IPS-18c (cell line): ENCODE data around the gene BRD3OS.
A peak's percentile ranks its signal among the peaks of the same experiment; 100 is the strongest.

Source experiments
- H3K4me3 ChIP-seq: 2 replicates; pipeline ENCODE4 v1.7.0; 2013; ENCODE audit warnings: low read depth, mild to moderate bottlenecking, low read length, moderate library complexity; ENCODE audit not compliant: insufficient read depth
- H3K9me3 ChIP-seq: one replicate; pipeline ENCODE4 v1.6.1; 2013; ENCODE audit warnings: mild to moderate bottlenecking, low read length, moderate library complexity; ENCODE audit not compliant: control insufficient read depth, insufficient read depth

The BRD3OS gene

DNA sequence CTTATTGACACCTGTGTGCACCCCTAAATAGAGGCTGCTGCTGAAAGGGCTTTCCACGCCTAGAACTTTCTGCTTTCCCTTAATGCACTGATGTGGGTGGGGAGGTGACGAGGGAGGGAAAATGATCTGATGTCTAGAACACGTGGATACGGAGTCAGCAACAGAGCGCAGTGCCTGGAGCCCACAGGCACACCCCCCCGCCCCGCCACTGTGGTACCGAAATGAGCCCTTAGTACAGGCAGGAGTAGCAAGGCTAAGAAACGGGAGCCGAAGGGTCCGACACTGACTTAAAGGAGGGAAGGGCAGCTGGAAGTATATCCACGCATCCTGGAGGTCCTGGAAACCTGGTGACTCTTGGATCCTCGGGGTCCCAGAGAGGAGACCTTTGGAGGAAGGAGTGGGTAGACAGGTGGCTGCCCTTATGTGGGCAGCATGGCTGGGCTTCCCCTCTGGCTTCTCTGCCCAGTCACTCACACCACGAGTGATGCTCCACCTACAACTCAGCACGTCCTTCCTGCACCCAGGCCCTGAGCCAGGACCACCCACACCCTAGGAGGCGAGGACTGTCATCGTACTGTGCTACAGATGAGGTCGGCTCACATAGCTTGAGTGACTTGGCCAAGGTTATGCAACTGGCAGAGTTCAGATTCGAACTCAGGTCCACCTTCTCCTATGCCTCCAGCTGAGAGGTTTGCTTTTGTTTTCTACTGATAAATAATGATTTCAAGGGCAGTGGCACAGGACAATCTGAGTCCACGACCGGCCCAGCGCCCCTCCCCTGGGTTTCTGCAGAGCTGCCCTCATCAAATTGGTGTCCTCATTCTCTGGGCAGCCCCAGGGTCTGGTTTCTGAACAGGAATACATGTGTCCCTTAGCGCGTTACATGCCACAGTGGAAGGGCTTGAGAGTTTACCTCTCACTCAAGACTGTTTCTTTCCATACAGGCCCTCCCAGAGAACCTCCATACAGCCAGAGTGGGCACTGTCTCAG, 28.5 kb upstream of the BRD3OS start:
- Histone ChIP-seq H3K4me3 (no peak overlapping the region), H3K9me3 (peaks cover 2% of the 10 kb centered on the region)

DNA sequence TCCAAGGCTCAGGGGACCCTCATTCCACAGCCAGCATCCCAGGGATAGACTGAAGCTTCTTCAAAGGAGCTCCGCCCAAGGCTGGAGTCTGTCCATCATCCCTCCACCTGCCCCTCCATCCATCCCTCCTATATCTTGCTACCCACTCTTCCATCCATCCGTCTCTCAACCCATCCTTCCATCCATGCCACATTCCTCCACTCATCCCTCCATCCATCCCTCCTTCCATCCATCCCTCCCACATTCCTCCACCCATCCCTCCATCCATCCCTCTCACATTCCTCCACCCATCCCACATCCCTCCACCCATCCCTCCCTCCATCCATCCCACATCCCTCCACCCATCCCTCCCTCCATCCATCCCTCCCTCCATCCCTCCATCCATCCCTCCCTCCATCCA, 27.7 kb upstream of the BRD3OS start:
- Histone ChIP-seq H3K9me3 (peaks cover 2% of the 10 kb centered on the region), H3K4me3 (no peak overlapping the region)

DNA sequence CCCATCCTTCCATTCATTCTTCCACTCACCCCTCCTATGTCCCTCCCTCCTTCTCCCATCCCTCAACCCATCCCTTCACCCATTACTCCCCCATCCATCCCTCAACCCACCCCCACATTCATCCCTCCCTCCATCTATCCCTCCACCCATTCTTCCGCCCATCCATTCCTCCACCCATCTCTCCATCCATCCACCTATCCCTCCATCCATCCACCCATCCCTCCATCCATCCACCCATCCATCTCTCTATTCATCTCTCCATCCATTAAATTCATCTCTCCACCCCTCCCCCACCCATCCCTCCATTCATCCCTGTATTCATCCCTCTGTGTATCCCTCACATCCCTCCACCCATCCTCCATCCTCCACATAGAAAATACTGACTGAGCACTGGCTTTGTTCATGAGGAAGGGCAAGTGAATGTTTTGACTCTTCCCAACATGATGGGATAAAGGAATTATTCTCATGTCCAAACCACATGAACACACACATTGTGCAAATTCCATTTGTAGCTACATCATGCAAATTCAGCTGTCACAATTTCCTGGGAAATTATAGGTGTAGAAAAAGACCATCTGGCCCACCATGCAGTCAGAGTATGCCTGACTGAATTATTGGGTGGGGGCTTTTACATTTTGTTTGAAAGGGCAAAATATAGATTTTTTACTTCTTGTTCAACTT, 26.2 kb upstream of the BRD3OS start:
- Histone ChIP-seq H3K9me3 (no peaks in the 10 kb centered on the region), H3K4me3 (no peak overlapping the region)

DNA sequence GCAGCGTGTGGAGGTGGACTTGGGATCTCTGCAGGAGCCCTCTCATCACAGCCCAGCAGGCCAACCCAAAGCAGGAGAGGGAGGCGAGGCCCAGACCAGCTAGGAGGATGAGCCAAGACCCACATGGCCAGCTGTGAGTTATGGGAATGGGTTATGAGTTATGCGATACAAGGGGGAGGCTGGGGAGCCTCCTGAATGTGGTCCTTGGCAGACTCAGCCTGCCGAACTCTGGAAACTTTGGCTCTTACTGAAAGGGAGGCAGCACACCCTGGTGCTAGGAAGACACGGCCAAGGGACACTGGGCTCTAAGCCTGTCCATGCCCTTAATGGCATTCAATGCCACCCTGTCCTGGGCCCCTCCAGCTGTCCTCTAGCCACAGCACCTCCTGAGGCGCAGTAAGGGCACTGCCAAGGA, 25.4 kb upstream of the BRD3OS start:
- H3K9me3 ChIP-seq, result no peaks in the 10 kb centered on the region
- no peak overlapping the region for H3K4me3 ChIP-seq

DNA sequence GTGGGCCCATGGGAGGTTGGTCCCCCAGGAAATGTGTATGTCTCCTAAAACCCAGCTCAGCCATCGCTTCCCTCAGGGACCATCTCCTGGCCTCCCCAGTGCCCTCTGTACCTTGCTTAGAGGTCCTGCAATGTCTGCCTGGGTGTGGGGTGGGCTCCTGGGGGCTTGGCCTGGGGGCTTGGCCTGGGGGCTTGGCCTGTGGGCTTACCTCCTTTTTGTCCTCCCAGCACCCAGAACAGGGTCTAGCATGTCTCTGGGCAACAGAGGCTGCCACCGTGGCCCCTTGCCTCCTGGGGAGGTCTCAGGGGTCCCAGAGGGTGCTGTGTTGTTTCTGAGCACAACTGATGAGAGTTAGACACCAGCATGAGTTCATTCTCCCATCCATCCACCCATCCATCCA, 22.5 kb upstream of the BRD3OS start:
- H3K9me3 ChIP-seq, result no peaks in the 10 kb centered on the region

DNA sequence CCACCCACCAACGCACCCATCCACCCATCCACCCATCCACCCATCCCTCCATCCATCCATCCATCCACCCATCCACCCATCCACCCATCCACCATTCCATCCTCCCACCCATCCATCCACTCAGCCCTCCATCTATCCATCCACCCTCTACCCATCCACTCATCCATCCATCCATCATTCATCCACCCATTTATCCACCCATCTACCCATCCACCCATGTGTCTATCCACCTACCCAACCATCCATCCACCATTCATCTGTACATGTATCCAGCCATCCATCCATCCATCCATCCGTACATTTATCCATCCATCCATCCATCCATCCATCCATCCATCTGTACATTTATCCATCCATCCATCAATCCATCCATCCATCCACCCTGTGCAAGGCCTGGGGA, 22.0 kb upstream of the BRD3OS start:
- no peak overlapping the region for H3K4me3 ChIP-seq
- no peaks in the 10 kb centered on the region for H3K9me3 ChIP-seq

More for the DNA sequence above, 22.5 kb upstream of the BRD3OS start:
- no peak overlapping the region for H3K4me3 ChIP-seq

DNA sequence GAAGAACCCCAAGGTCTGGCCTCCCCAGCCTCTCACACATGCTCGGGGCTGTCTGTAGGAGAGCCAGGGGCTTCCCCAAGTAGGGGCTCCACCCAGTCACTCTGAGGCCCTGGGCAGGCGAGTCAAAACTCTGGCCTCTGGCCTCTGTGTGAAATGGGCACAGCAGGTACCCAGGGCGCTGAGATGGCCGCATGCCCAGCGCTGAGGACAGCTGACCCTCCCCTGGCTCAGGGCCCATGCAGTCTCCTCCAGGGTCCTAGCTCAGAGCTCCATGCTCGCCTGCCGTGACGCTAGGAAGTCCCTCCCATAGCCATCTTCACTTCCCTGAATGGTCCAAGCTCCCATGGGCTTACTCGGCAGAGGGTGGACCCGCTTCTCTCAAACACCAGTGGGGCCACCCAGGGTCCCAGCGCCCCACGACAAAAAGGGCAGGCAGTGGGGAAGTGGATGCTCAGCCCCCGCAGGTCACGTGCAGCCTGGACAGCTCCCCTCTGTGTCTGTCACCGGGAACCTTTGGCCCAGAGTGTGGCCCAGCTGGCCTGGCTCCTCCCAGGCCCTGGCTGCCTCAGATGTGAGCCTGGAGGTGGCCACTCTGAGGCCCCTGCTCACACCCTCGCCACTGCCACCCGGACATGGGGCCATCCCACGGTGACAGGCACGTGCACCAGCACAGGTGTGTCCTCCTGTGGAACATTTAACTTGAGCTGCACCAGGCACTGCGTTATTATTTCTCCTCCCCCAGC, 21.0 kb upstream of the BRD3OS start:
- H3K4me3 ChIP-seq, result no peak overlapping the region
- no peaks in the 10 kb centered on the region for H3K9me3 ChIP-seq

DNA sequence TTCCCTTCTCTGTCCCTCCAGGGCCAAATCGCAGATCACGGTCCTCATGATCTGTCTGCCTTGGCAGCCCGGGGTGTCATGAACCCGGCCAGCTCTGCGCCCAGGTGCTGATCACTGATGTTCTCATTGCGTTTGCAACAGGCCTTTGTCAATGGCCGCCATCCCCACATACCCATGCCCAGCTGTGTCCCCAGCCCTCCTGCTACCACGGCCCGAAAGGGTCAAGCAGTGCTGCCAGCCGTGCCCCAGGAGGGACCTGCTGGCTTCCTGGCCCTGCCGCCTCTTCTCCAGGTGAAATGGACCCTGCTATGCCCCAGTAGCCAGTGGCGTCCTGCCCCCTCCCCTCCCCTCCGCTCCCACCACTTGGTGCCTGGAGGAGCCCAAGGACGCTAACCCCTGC, 20.4 kb upstream of the BRD3OS start:
- Histone ChIP-seq H3K4me3 (no peak overlapping the region), H3K9me3 (no peaks in the 10 kb centered on the region)

DNA sequence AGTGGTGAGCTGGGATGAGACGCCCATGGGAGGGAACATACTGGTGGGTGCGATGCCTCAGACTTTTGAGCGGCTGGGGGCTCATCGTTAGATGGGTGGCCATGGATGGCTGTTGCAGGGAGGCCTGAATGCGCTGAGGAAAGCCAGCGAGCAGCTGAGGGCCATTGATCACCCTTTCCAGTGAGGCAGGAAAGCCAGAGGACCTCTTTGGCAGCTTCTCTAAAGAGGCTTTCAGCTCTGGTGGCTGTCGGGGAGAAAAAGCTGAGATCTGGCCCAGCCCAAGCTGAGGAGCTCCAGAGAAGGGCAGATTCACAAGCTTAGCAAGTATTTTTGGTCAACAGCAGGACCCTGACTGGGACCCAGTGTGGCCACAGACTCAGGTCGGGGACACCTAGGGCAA, 19.9 kb upstream of the BRD3OS start:
- no peaks in the 10 kb centered on the region for H3K9me3 ChIP-seq
- no peak overlapping the region for H3K4me3 ChIP-seq

DNA sequence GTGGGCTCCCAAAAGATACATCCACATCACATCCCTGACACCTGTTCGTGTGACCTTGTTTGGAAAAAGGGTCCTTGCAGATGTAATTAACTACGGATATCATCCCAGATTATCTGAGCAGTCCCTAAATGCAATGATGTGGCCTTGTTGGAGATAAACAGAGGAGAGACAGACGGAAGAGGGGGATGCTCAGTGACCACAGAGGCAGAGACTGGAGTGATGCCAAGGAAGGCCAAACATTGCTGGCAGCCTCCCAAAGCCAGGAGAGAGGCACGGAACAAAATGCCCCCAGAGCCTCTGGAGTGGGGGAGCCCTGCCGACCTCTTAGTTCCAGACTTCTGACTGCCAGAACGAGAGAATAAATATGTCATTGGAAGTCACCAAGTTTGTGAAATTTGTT, 18.1 kb upstream of the BRD3OS start:
- H3K4me3 ChIP-seq, result no peak overlapping the region
- H3K9me3 ChIP-seq, result peaks cover 10% of the 10 kb centered on the region

DNA sequence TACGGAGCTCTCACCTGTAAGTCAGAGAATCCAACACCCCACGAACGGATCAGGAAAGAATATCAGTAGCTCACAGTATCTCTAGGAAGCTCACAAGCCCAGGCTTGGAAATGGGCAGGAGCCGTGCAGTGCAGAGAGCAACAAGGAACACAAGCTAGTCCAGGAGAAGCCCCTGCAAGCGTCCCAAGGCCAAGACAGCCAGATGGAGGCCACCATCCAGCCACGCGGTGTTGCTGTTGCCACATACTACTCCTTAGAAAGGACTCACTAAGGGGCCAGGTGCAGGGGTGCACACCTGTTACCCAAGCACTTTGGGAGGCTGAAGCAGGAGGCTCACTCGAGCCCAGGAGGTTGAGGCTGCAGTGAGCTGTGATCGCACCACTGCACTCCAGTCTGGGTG, 17.7 kb upstream of the BRD3OS start:
- H3K4me3 ChIP-seq, result no peak overlapping the region
- H3K9me3 ChIP-seq, result peaks cover 12% of the 10 kb centered on the region

DNA sequence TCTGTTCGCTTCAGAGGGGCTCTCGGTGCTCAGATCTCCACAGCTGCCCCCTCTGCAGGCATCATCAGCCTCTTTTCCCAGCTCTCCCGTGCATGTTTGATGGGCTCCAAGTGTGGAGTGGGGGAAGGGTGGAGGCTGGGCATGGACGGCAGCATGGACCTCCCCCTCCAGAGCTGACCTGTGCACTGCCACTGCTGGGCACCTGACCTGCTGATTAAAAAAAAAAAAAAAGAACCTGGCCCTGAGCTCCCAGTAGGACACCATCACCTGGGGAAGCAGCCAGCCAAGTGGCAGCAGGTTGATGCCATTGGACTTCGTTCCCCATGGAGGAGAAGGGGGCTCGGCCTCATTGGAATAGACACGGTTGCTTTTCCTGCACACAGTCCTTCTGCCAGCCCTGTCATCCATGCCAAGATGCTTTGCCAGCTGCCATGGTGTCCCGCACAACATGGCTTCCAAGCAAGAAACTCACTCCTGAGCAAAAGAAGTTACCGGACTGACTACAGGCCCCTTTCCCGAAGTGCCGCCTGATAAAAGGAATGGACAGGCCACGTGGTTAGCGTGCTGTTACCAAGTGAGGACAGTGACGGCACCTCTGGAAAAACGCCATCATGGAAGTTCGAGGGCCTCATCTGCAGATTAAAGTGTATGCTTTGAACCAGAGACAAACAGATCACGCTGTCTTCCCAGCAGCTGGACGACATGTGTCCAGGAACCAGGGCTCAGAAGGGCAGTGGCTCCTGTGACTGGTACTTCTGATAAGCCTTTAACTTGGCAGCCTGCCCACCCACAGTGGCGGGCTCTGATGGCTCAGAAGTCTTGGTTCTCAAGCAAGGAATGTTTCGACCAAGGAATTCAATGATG, 14.7 kb upstream of the BRD3OS start:
- H3K4me3 ChIP-seq, result peak overlapping the region; percentile 15; the same call in 1 of the 2 replicates

DNA sequence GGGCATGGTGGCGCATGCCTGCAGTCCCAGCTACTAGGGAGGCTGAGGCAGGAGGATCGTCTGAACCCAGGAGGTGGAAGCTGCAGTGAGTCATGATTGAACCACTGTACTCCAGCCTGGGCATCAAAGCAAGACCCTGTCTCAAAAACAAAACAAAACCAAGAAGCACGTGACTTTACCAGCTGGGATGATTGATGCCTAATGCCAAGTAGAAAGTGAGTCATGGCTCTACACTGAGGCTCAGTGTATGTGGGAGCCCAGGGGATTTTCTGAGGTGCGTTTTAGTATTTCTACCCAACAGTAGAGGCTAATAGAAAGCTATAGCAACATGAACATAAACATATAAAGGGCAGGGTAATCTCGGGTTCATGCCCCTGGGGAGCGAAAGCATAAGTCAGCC, 13.9 kb upstream of the BRD3OS start:
- no peak overlapping the region; the same call in 1 of the 2 replicates for H3K4me3 ChIP-seq
- peaks cover 12% of the 10 kb centered on the region for H3K9me3 ChIP-seq

More for the DNA sequence above, 14.7 kb upstream of the BRD3OS start:
- H3K9me3 ChIP-seq, result peaks cover 12% of the 10 kb centered on the region

DNA sequence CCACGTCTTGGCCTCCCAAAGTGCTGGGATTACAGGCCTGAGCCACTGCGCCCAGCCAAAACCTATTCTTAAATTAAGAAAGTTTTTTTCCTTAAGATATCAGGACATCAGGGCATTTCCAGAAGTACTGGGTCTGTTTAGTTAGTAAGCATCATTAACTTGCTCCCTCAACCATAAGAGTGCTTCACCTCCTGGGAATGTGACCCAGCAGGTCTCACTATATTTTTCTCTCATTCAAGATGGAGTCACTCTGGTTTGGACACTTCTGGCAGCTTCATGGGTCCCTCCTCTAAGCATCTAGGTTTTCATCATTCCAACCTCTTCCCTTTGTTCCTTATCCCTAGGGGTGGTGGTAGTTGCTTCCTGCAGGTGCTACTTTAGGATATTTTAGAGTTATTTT, 10.3 kb upstream of the BRD3OS start:
- Histone ChIP-seq H3K9me3 (peaks cover 17% of the 10 kb centered on the region), H3K4me3 (no peak overlapping the region)

DNA sequence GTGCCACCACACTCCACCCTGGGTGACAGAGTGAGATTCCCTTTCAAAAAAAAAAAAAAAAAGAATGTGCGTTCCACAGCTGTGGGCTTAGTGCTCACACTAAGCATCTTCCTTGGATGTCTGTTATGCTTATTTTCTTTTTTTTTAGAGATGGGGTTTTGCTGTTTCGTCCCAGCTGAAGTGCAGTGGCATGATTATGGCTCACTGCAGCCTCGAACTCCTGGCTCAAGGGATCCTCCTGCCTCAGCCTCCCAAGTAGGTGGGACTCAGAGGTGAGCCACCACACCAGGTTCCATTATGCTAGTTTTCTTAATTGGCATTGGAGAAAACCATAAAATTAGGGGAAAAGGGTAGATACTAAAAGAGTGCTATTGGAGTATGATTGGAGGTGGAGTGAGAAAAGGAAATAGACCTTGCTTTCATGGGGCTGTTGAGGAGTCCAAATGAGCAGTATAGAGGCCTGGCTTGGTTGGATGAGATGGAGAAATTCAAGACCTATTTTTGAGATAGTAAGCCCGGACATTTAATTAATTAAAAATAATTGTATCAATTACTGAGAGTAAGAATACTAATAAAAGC, 978 bp upstream of the BRD3OS start:
- 0 out of 2 replicates have a peak overlapping the region, but pooled peaks have one; percentile 15 for H3K4me3 ChIP-seq
- peaks cover 3% of the 10 kb centered on the region for H3K9me3 ChIP-seq
